HCT116 (cell line): ENCODE results near the gene APBB1IP. TPM values are rescaled to one million over a fixed set of nuclear protein-coding genes. Genes with fewer than 3 reads are reported as not detected.

Experiments
- ATAC-seq: fragments of 200-7000 bp; cut with Tn5 transposase; 2 replicates; pipeline ENCODE4 v1.9.1; 2020; ENCODE audit warnings: mild to moderate bottlenecking, moderate library complexity
- BruUV-seq: library from RNA; stranded (reverse); fragments of 400-500 nt; replicated peaks from 2 replicates; lab custom pipeline; 2021; lab: Mats Ljungman, UMichigan
- CTCF ChIA-PET: fragments of 300-600 bp; sonication (Branson Sonifier 250); formaldehyde crosslinking; loops from one replicate; lab custom pipeline; 2021; ENCODE audit warnings: antibody characterized with exemption; lab: Charles Lee
- POLR2A ChIA-PET: fragments of 300-600, 350-600 bp; sonication (Branson Sonifier 250); formaldehyde crosslinking; loops from one replicate; lab custom pipeline; 2021; ENCODE audit warnings: antibody characterized with exemption; lab: Charles Lee
- RAD21 ChIA-PET, 2 experiments: fragments of 300-600 bp; sonication (Branson Sonifier 250); formaldehyde crosslinking; loops; one replicate each; lab custom pipeline; 2023; ENCODE audit warnings: low total read pairs in 2 of 2; ENCODE audit not compliant: uncharacterized antibody in 2 of 2, unreplicated experiment in 2 of 2, low non-redundant PET in 1 of 2; lab: Charles Lee
- DNase-seq: peaks from one replicate; pipeline ENCODE4 v3.0.0-alpha.2; 2010; ENCODE audit warnings: low read depth, low spot score
- H2AFZ ChIP-seq: fragments of 200-600 bp; shearing (Covaris generic), sonication (generic); 2 replicates; pipeline ENCODE4 v1.6.1; 2017; ENCODE audit warnings: low read depth, mixed run types, mixed read lengths, antibody characterized with exemption, low read length; ENCODE audit not compliant: poor library complexity, severe bottlenecking
- H3K27ac ChIP-seq: 2 replicates; pipeline ENCODE4 v1.5.1; 2012; ENCODE audit warnings: low read depth, low read length
- H3K27me3 ChIP-seq: fragments of 200-600 bp; sonication (generic); 2 replicates; pipeline ENCODE4 v1.6.1; 2016; ENCODE audit warnings: mixed run types, low read length, mixed read lengths; ENCODE audit not compliant: insufficient read depth
- H3K36me3 ChIP-seq, 2 experiments: fragments of 200-500 bp in 1 of 2; fragments of 200-600 bp in 1 of 2; sonication (Bioruptor generic) in 1 of 2; sonication (generic) in 1 of 2; 2 replicates each; pipeline versions ENCODE4 v1.5.1 to v1.6.1; 2014 to 2016; ENCODE audit warnings: low read length in 2 of 2, inconsistent platforms in 1 of 2, mixed read lengths in 1 of 2, mixed run types in 1 of 2; ENCODE audit not compliant: insufficient read depth in 2 of 2, control insufficient read depth in 1 of 2
- H3K4me1 ChIP-seq, 2 experiments: fragments of 200-600 bp in 1 of 2; sonication (generic) in 1 of 2; 2 replicates each; pipeline versions ENCODE4 v1.5.1 to v1.6.1; 2012 to 2017; ENCODE audit warnings: low read length in 2 of 2, inconsistent platforms in 1 of 2, mild to moderate bottlenecking in 1 of 2, mixed read lengths in 1 of 2, mixed run types in 1 of 2, moderate library complexity in 1 of 2; ENCODE audit not compliant: insufficient read depth in 2 of 2, control insufficient read depth in 1 of 2
- H3K4me2 ChIP-seq: fragments of 200-600 bp; sonication (generic); 2 replicates; pipeline ENCODE4 v1.6.1; 2017; ENCODE audit warnings: mixed run types, low read length, mixed read lengths
- H3K4me3 ChIP-seq, 2 experiments: fragments of 200-600 bp in 1 of 2; sonication (generic) in 1 of 2; replicated peaks in 1 of 2; 2 replicates each; pipeline ENCODE4 v1.5.1; 2011 to 2016; ENCODE audit warnings: low read length in 2 of 2, control low read depth in 1 of 2, low read depth in 1 of 2, mild to moderate bottlenecking in 1 of 2, mixed read lengths in 1 of 2, mixed run types in 1 of 2
- H3K79me2 ChIP-seq: fragments of 200-600 bp; sonication (generic); 2 replicates; pipeline ENCODE4 v1.6.1; 2017; ENCODE audit warnings: mild to moderate bottlenecking, mixed run types, low read length, moderate library complexity, mixed read lengths; ENCODE audit not compliant: insufficient read depth
- H3K9ac ChIP-seq: fragments of 200-600 bp; sonication (generic); 2 replicates; pipeline ENCODE4 v1.6.1; 2016; ENCODE audit warnings: low read length, mixed read lengths
- H3K9me2 ChIP-seq: fragments of 200-600 bp; sonication (generic), shearing (Covaris generic); 2 replicates; pipeline ENCODE4 v1.6.1; 2017; ENCODE audit warnings: mixed run types, mild to moderate bottlenecking, moderate library complexity; ENCODE audit not compliant: insufficient read depth
- H3K9me3 ChIP-seq, 2 experiments: fragments of 200-500 bp in 1 of 2; fragments of 200-600 bp in 1 of 2; sonication (Bioruptor generic) in 1 of 2; sonication (generic) in 1 of 2; 2 replicates each; pipeline ENCODE4 v1.6.1; 2014 to 2017; ENCODE audit warnings: low read length in 2 of 2, mixed read lengths in 2 of 2, inconsistent platforms in 1 of 2, low read depth in 1 of 2, mild to moderate bottlenecking in 1 of 2, mixed run types in 1 of 2, moderate library complexity in 1 of 2; ENCODE audit not compliant: control insufficient read depth in 1 of 2, insufficient read depth in 1 of 2
- H4K20me1 ChIP-seq: fragments of 200-600 bp; sonication (generic), shearing (Covaris generic); 2 replicates; pipeline ENCODE4 v1.6.1; 2017; ENCODE audit warnings: mixed run types, mild to moderate bottlenecking, moderate library complexity; ENCODE audit not compliant: insufficient read depth
- EZH2phosphoT487 ChIP-seq: fragments of 200-600 bp; IDR thresholded peaks from 2 replicates; pipeline ENCODE4 v1.6.1; 2018; ENCODE audit warnings: antibody characterized with exemption, borderline replicate concordance
- FOSL1 ChIP-seq: IDR thresholded peaks from 2 replicates; pipeline ENCODE4 v1.6.1; 2012; ENCODE audit warnings: low read depth
- POLR2A ChIP-seq: IDR thresholded peaks from 2 replicates; pipeline ENCODE4 v1.7.0; 2011; ENCODE audit warnings: borderline replicate concordance; ENCODE audit not compliant: insufficient read depth, insufficient read length; ENCODE audit errors: extremely low read depth
- POLR2AphosphoS5 ChIP-seq: IDR thresholded peaks from 2 replicates; pipeline ENCODE4 v1.6.1; 2011; ENCODE audit warnings: mild to moderate bottlenecking, low read depth, low read length, moderate library complexity
- SIN3A ChIP-seq: IDR thresholded peaks from 2 replicates; pipeline ENCODE4 v1.6.1; 2012; ENCODE audit warnings: low read depth
- SP1 ChIP-seq: IDR thresholded peaks from 2 replicates; pipeline ENCODE4 v1.6.1; 2012; ENCODE audit warnings: low read depth
- TCF7L2 ChIP-seq: IDR thresholded peaks from 2 replicates; pipeline ENCODE4 v1.7.0; 2011; ENCODE audit warnings: borderline replicate concordance, inconsistent platforms; ENCODE audit not compliant: insufficient read depth, insufficient read length; ENCODE audit errors: extremely low read depth
- YY1 ChIP-seq: IDR thresholded peaks from 2 replicates; pipeline ENCODE4 v1.6.1; 2011; ENCODE audit warnings: low read length, low read depth, moderate library complexity, mild to moderate bottlenecking; ENCODE audit not compliant: insufficient replicate concordance; ENCODE audit errors: extremely low read depth
- ZBTB33 ChIP-seq: IDR thresholded peaks from 2 replicates; pipeline ENCODE4 v1.6.1; 2011; ENCODE audit warnings: mild to moderate bottlenecking, low read length, moderate library complexity; ENCODE audit not compliant: insufficient replicate concordance; ENCODE audit errors: extremely low read depth
- ZFX ChIP-seq: fragments of 450-650 bp; IDR thresholded peaks from 2 replicates; pipeline ENCODE4 v1.6.1; 2017
- ZNF274 ChIP-seq: fragments of 200-500 bp; sonication (Bioruptor generic); IDR thresholded peaks from 2 replicates; pipeline ENCODE4 v1.6.1; 2014; ENCODE audit warnings: mild to moderate bottlenecking, low read depth, low read length, inconsistent platforms
- intact Hi-C: fragments of 100-400 bp; cut with micrococcal nuclease; formaldehyde crosslinking; loops from 2 replicates; pipeline ENCODE4 v1.10.0; 2022
- total RNA-seq: library from RNA; stranded (reverse); gene quantifications from one replicate; pipeline ENCODE4 v1.2.1, GENCODE V29; 2021; ENCODE audit not compliant: unreplicated experiment

The APBB1IP gene
- total RNA-seq, 1 experiment from 2014 or later: 0.27 TPM

GRCh38 chr10:26509307-26509706 lies 71.2 kb downstream of the APBB1IP start:
- Histone ChIP-seq H3K4me2 (no peak overlapping the region), H3K4me3 (no peak overlapping the region), H3K4me1 (no peaks in the 10 kb centered on the region), H3K36me3 (no peaks in the 10 kb centered on the region), H2AFZ (no peak overlapping the region), H3K79me2 (no peaks in the 10 kb centered on the region), H4K20me1 (no peaks in the 10 kb centered on the region), H3K9me3 (peaks cover 0 to 4% of the 10 kb centered on the region in 2 experiments; a peak in 1 of 4 replicates), H3K27me3 (no peaks in the 10 kb centered on the region), H3K9me2 (no peaks in the 10 kb centered on the region), H3K9ac (no peak overlapping the region), H3K27ac (no peak overlapping the region)
- intact Hi-C loops: no loop called here
- ATAC-seq: no peak
- TF ChIP-seq TCF7L2 (no peak), ZNF274 (no peak), FOSL1 (no peak), EZH2phosphoT487 (no peak), YY1 (no peak), ZBTB33 (no peak), POLR2AphosphoS5 (no peak), POLR2A (no peak), SIN3A (no peak), ZFX (no peak), SP1 (no peak)
- POLR2A ChIA-PET: no interaction called here
- DNase-seq: no peak
- RAD21 ChIA-PET: no interaction called here
- no TSS peak for BruUV-seq
- CTCF ChIA-PET: no interaction called here
